Measurements from ENCODE around the gene EXOSC10. TPM values are rescaled to one million over a fixed set of nuclear protein-coding genes. Genes with fewer than 3 reads are reported as not detected.

The EXOSC10 gene
- 10 to 100 TPM; 32.4 to 98.1 (median 59.9) TPM for total RNA-seq

DNA sequence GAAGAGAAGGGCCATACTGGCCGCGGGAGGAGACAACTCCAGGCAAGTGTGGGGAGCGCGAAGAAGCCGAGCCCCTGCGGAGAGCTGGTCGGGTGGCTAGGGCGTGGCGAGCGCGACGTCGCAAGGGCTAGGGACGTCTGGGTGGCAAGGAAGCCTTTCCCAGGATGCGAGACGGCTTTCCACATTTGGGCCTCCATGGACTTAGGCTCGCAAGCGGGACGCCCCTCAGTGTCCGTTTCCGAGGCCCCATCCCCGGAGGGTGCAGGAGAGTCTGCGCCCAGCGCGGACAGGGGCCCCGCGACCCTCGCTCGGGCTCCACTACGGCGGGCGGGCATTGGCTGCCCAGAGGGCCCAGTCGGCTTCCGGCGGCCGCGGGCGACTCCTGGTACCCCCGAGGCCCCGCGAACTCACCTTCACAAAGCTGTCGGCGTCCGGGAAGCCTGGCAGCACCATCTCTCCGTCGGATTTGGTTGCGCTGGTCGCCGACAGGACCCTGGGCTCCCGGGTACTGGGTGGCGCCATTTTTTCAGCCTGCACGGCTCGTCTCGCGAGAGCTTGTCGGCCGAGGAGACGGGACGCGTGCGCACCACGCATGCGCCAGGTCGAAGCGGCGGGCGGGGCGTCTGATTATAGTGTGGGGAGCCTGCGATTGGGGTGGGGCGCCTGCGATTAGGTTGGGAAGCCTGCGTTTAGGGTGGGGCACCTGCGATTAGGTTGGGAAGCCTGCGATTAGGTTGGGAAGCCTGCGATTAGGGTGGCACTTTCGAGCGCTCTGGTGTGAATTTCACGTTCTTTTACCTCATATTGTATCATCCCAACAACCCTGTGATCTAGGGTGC is at the start of gene EXOSC10:
TSS of gene EXOSC10 (minus strand) at position 560 of the 839 bp plus-strand sequence. CDS start at position 522, 38 bp downstream.
- Histone ChIP-seq H3K36me3 (no peaks in the 10 kb centered on the region), H3K4me3 (peak within 1 kb of the TSS; percentile 86 to 88), H3K4me1 (peaks cover 0 to 4% of the 10 kb centered on the region in 2 donors), H3K27ac (peak within 1 kb of the TSS; percentile 71 to 72), H3K9me3 (no peaks in the 10 kb centered on the region), H3K27me3 (no peaks in the 10 kb centered on the region)
- TF ChIP-seq, protein P1, sequence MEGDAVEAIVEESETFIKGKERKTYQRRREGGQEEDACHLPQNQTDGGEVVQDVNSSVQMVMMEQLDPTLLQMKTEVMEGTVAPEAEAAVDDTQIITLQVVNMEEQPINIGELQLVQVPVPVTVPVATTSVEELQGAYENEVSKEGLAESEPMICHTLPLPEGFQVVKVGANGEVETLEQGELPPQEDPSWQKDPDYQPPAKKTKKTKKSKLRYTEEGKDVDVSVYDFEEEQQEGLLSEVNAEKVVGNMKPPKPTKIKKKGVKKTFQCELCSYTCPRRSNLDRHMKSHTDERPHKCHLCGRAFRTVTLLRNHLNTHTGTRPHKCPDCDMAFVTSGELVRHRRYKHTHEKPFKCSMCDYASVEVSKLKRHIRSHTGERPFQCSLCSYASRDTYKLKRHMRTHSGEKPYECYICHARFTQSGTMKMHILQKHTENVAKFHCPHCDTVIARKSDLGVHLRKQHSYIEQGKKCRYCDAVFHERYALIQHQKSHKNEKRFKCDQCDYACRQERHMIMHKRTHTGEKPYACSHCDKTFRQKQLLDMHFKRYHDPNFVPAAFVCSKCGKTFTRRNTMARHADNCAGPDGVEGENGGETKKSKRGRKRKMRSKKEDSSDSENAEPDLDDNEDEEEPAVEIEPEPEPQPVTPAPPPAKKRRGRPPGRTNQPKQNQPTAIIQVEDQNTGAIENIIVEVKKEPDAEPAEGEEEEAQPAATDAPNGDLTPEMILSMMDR (IDR thresholded peaks at IDR 0.05) = peak in 1 of 4 experiments; percentile 12
- peak; percentile 38 to 71 for TF ChIP-seq POLR2A (IDR thresholded peaks at IDR 0.05)
- intact Hi-C loops (cut with DNase I; ENCODE audit: low total_unique reads) = no loop called here
- peak; percentile 90 to 94 for DNase-seq

GRCh38 chr1:11147197-11147770 is 47.6 kb upstream of the EXOSC10 start:
- H3K4me1 ChIP-seq = no peaks in the 10 kb centered on the region
- TF ChIP-seq, protein P1 (IDR thresholded peaks at IDR 0.05) = no peak
- TF ChIP-seq POLR2A (IDR thresholded peaks at IDR 0.05) = no peak
- H3K27me3 ChIP-seq = no peaks in the 10 kb centered on the region
- no peak for DNase-seq
- H3K9me3 ChIP-seq = no peaks in the 10 kb centered on the region
- no peak overlapping the region for H3K4me3 ChIP-seq
- no peaks in the 10 kb centered on the region for H3K36me3 ChIP-seq
- H3K27ac ChIP-seq = no peak overlapping the region
- intact Hi-C loops (cut with DNase I; ENCODE audit: low total_unique reads) = no loop called here

- DNase-seq = no peak
- H3K9me3 ChIP-seq = no peaks in the 10 kb centered on the region
- intact Hi-C loops (cut with DNase I; ENCODE audit: low total_unique reads) = no loop called here
- H3K4me3 ChIP-seq = no peak overlapping the region
- no peaks in the 10 kb centered on the region for H3K27me3 ChIP-seq
- H3K36me3 ChIP-seq = no peaks in the 10 kb centered on the region
- no peak overlapping the region for H3K27ac ChIP-seq
- H3K4me1 ChIP-seq = no peaks in the 10 kb centered on the region
- TF ChIP-seq POLR2A (IDR thresholded peaks at IDR 0.05) = no peak
These were observed 46.1 kb upstream of the EXOSC10 start for GRCh38 chr1:11145741-11146140.

DNA sequence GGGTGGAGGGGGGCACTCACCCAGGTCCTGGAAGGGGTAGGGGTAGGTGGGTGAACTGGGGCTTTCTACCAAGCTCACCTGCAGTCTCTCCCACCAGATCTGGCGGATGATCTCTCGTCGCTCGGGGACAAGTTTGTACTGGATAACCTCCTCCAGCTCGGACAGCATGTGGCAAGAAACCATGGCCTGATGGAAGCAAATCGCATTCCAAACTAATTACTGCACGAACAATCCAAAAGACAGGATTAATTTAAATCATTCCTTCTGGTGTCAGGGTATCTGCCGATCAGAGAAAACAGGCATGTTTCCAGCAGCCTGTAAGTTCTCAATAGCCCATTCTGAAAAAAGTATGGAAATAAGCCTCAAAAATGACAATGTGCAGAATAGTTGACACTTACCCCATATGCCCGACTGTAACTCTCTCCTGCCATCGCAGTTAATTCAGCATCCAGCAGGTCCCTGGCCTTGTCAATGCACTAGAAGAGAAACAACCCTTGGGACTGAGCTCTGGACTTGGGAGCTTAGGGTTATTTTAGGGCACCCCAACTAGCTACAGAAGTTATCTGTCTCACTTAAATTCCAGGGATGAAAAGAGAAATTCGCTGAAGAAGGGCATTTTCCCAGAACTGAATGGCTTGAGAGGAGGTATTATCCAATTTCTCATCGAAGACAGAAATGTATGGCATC is 45.0 kb upstream of the EXOSC10 start:
- H3K27ac ChIP-seq = no peak overlapping the region
- H3K27me3 ChIP-seq = no peaks in the 10 kb centered on the region
- no peaks in the 10 kb centered on the region for H3K4me1 ChIP-seq
- H3K9me3 ChIP-seq = no peaks in the 10 kb centered on the region
- intact Hi-C loops (cut with DNase I; ENCODE audit: low total_unique reads) = no loop called here
- no peak overlapping the region for H3K4me3 ChIP-seq
- DNase-seq = no peak
- no peak for TF ChIP-seq POLR2A (IDR thresholded peaks at IDR 0.05)
- TF ChIP-seq, protein P1 (IDR thresholded peaks at IDR 0.05) = no peak
- H3K36me3 ChIP-seq = no peaks in the 10 kb centered on the region

DNA sequence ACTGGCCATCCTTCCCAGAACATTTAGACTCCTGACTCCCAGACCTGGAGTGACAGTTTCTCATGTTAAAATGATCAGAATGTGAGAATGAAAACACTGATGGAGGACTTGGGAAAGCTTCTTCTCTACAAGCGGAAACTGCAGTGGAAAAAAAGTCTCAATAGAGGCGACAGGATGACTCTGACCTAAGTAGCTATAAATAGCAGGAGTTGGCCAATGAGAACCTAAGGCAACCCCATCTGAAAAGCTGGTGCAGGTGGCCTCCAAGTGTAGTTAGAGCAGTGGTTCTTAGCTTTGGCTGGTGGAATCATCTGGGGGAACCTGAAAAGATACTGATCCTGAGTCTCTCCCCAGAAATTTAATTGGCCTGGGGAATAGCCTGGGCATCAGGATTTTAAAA is 44.2 kb upstream of the EXOSC10 start:
- H3K4me1 ChIP-seq = no peaks in the 10 kb centered on the region
- no peaks in the 10 kb centered on the region for H3K27me3 ChIP-seq
- no peaks in the 10 kb centered on the region for H3K36me3 ChIP-seq
- H3K27ac ChIP-seq = no peak overlapping the region
- H3K9me3 ChIP-seq = no peaks in the 10 kb centered on the region
- DNase-seq = no peak
- TF ChIP-seq POLR2A (IDR thresholded peaks at IDR 0.05) = no peak
- TF ChIP-seq, protein P1 (IDR thresholded peaks at IDR 0.05) = no peak
- no peak overlapping the region for H3K4me3 ChIP-seq
- intact Hi-C loops (cut with DNase I; ENCODE audit: low total_unique reads) = no loop called here

Measured in uterus (tissue), 4 donors.